GM21786 (cell line): ENCODE results near the gene SHISA8.

Experiments
- ATAC-seq: cut with Tn5 transposase; IDR thresholded peaks from one replicate; pipeline ENCODE4 v1.9.1; 2021; ENCODE audit not compliant: unreplicated experiment

Gene SHISA8

DNA sequence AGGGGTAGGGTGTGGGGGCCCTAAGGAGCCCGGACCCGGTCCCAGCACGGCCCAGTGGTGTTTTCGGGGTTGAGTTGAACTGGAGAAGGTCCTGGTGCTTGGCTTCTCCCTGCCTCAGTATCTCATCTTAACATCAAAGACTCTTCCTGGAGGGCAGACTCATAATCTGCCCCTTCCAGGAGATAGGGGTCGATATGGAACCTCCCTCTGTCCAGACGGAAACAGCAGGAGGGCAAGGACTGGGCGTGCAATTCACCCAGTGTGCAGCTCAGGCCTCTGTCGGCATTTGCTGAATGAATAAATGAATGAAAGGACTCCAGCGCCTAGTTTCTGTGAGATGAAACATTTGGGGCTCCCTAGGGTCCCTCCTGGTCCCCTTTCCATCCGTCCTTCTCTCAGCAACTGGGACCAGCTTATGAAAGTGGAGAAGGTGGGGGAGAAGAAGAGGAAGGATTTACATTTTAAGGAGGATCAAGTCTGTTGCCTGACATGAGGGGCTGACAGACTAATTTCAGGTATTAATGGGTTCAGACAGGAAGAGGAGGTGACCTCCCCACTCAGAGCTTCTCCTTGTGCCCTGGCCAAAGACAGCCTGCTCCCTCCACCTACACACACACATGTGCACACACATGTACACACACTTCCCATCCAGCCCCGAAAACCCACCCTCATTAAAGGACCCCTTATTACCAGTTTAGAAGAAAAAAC, 1.1 kb upstream of the SHISA8 start:
- ATAC-seq = no peak

DNA sequence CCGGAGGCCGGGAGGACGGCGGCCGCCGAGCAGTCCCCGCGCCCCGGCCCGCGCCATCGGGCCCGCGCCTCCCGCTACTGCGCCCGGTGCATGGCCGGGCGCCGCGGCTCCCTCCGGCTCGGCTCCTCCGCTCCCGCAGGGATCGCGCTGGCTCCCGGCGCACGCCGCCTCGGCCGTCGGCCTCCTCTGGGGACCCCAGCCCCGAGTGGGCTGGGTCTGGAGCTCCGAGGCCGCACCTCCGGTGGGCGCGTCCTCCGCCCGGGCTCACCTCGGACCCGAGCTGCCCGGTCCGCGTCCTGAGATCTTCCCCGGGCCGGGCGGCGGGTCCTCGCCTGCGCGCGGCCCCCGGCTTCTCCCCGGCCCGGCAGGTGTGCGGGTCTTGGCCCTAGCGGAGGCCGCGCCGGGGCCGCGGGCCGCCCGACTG, 251 bp downstream of the SHISA8 start:
- no peak for ATAC-seq

DNA sequence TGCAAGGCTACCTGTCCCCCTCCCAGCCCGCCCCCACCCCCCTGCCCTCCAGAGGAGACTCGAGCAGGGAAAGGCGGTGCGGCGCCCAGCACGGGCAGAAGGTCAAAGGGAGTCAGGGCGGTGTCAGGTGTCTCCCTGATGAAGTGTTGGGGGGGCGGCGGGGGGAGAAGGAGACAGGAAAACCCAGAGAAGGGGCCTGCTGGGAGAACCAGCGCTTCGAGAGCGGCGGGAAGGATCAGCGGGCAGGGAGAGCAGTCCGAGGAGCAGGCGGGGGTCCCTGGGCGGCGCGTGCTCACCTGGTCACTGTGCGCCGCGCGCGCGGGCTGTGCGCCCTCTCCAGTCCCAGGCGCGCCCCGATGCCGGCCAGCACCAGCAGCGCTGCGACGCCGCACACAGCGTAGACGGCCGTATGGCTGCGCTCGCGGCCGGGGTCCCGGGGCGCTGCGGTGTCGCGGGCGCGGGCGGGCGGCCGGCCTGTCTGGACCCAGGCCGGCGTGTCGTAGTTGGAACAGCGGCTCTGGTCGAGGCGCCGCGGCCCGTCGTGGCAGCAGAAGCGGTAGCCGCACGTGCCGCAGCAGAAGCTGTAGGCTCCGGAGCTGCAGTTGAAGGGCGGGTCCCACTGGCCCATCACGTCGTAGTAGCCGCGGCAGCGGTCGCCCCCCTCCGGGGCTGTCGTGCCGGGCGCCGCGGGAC, 886 bp downstream of the SHISA8 start:
- ATAC-seq = no peak

DNA sequence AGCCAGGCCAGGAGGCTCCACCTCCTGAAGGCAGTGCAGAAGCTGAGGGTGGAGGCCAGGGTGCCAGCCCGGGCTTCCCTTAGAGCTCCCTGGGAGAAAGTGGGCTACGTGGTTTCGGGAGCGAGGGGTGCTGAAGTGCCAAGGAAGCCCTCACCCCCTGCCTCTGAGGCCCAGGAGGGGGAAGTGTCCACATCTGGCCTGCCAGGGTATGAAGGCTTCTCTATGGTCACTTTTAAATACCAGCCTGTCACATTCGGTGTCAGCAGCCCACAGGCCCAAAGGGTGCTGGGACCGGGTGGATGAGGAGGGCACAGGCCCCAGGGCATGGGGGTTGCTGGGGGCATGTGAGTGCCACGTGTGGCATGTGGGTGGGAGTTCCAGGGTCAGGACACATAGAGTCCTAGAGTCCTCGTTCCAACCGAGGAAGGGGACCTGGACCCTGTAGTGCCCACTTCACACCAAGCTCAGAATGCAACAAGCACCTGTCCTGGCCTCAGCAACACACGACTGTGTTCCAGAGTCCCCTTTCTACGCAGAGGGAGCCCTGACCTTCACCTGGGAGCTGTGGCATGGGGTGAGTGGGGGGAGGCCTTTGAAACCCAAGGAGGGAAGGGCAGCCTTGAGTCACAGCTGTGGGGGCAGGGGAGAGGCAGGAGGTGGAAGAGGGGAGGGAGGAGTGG, 1.7 kb downstream of the SHISA8 start:
- no peak for ATAC-seq

DNA sequence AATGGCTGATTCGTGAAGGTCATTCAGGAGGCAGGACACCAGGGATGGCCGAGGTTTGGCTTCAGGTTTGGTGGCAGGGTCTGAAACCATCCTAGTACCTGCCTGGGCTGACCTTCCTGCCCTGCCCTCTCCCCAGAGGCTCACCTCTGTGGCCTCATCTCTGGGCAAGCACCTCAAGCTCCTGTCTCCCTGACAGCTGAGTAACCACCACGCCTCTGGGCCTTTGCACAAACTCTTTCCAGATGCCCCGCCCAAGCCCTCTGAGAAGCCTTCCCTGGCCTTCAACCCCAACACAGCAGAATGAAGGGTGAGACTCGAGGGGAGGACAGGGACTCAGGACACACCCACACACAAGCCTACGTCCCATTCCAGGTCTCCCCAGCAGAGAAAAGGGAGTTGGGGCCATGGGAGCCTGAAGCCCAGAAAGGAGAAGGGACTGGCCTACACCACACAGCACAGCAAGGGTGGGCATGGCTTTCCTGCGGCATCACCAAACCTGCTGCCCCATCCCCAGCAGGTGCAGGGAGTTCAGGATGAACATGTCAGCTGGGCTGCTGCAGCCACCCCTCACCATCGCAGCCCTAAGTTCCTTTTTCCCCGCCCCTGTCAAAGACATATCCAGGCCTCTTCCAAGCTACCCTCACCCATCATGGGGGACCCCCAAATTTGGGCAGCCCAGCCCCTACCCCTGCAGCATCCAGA, 2.4 kb downstream of the SHISA8 start:
- no peak for ATAC-seq

DNA sequence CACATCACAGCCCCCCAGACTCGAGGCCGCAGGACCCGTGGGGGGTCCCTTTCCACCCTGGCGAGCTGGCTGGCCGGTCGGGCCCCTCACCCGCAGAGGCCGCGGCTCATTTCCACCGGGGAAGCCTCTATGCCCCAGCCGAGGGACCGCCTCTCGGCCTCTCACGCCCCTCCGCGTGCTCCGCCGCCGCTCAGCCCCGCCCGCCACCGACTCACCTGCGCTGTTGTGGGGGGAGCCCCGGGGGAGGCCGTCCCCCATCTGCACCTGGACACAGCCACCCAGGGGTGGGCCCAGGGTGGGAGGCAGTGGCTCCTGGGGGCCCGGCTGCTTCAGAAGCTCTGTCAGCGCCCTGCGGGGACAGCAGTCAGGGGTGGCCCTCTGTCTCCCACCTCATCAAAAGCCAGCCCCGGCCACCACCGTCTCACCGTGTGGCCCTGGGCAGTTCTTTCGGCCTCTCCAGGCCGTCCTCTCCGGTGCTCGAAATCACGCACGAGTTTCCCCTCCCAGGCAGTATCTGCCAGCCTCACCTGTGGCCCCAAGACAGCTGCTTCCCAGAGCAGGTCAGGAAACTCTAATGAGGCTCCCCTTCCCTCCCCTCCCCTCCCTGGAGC, 3.8 kb downstream of the SHISA8 start:
- ATAC-seq = no peak

DNA sequence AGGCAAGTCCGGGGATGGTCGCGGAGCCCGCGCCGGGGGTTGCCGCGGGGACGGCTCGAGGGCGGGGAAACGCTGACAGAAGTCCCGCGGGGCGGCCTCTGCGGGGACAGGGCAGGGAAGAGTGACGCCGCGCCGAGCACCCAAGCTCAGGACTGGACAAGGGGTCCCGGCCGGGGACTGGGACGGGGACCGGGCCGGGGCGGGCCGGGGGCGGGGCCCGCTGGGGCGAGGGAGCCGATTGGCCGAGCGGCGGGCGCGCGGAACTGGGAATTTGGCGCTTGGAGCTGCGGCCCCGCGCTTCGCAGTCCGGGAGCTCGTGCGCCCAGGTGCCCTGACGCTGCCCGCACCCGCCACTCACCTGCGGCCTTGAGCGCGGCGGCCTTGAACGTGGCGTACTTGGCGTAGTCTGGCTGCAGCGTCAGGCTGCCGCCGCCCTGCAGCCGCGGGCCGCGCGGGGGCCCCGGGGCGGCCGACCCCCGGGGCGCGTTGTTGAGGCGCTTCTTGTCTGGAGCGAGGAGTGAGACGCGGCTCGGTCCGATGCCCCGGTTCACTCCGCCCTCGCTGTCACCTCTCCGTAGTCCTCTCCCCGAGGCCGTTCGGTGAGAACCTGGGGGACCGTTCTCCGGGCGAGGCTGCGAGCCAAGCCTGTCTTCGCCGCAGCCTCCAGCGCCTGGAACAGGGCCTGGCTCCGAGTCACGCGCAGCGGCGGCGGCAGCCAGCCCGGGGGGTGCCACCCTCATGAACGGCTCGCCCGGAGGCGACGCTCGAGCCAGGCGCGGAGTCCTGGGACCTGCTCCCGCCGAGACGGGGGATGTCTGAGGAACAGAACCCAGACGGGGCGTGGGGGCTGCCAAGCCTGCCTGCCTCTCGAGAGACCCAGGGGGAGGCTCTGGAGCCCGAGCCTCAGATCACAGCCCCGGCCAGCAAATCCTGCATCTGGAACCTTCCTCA, 4.5 kb downstream of the SHISA8 start:
- ATAC-seq = no peak

DNA sequence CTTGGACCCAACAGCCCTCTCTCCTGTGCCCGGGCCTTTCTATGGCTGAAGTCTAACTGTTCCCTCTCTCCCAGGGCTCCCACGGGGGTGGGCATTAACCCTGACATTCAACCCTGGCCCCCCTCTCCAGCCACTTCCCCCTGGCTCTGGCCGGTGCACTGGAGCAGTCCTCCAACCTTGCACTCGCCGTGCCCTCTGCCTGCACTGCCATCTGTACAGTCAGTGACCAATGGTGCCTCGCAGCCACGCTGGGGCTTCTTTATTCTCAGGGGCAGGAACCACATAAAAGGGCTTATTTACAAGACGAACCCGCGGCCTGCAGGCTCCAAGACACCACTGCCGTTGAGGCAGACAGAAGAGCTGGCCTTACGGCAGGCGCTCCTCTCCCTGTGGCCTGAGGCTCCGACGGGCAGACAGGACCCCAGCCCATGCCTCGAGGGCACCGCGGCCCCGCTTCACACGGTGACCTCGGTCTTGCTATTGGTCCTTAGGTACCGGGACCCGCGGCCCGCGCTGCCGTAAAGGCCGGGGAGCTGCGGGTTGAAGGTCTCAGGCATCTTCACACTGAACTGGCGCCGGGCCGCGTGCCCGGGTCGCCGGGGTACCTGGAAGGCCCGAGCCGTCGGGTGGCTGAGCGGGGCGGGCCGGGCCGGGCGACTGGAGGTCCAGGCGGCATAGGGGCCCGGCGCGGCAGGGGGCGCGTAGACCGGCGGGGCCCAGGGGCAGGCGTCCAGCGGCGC, 5.4 kb downstream of the SHISA8 start:
- no peak for ATAC-seq

DNA sequence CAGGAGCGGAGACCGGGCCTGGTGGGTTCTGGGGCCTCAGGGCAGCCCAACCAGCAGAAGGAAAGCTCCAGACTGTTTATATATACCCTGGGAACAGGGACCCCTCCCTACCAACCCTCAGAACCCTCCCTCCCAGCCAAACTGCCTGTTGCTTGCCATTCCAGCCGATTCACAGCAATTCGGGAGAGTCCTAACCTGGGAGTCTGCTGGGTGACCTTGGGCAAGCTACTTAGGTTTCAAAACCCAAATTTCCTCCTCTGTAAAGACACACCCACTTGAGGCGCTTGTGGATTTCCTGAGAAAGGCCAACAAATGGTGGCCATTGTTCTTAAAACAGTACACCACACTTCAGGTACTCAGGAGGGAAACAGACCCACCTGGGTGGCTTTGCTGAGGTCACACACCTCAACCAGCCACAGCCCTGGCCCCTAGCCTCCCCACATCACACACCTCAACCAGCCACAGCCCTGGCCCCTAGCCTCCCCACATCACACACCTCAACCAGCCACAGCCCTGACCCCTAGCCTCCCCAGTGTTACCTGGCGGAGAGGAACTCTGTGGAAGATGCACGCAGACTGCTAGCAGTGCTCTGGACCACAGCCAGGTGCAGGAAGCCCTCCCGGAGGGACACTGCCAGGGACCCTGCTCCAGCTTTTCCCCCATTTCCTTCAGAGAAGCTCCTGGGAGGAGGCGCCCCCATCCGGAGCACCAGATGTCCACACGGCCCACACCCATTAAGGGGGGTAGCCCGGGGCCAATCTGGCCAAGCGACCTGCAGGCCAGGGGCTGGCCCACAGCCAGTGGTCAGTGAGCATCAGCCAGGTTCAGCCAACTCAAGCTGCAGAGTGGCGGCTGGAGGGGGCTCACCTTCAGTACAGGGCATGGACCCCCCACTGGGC, 6.2 kb downstream of the SHISA8 start:
- ATAC-seq = no peak

DNA sequence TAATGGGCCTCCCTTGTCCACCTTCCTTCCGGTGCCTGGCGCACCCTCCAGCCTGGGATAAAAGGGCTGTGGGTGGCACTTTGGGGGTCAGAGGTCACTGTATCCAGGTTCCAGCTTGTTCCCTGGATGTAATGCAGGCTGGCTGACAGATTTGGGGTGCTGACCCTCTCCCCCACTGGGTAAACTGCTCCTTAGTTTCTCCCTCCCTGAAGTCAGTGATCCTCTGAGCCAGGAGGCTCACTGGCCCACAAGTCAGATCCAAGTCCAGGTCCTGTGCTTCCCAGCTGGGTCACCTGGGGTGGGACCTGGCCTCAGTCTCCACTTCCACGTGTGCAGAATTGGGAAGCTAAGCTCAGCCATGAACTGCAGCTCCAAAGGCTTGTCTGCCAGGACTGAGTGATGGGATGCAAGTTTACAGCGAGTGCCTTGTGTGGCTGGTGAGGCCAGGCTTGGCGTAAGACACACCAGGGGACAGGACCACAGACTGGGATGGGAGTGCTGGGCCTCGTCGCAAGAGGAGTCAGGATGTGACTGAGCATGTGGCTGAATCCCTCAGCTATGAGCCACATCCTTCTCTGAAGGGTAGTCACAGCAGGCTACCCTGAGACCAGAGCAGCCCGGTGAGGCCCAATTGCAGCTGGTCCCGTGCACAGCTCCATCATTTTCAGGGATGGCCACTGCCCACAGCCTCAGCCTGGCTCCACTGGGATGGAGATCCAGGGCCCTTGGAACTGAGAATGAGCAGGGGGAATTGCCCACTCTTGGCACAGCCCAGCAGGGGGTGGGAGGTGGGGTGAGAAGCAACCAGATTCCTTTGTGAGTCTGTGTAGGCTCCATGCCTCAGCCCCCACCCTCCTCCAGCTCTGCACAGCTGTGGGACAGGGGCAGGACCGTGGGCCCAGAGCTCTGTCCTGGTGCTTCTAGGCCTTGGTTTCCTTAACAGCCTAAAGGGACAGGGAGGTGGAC, 7.2 kb downstream of the SHISA8 start:
- ATAC-seq = no peak

DNA sequence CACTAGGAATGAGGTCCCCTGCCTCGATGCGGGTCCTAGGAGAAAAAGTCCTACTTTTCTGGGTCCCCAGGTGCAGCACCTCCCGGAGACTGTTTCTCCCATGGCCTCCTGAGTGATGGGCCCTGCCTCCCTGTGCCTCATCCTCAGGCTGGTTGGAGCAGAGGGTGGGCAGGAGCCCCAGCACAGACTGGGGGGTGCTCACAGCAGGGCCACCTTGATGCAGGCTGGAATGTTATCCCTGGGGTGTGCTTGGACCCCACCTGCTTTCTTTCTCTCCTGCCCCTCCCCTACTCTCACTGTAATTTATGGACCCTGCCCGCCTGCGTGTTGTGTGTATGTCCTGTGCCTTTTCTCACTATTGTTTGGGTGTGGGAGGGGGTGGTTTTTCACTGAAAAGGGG, 8.1 kb downstream of the SHISA8 start:
- no peak for ATAC-seq

DNA sequence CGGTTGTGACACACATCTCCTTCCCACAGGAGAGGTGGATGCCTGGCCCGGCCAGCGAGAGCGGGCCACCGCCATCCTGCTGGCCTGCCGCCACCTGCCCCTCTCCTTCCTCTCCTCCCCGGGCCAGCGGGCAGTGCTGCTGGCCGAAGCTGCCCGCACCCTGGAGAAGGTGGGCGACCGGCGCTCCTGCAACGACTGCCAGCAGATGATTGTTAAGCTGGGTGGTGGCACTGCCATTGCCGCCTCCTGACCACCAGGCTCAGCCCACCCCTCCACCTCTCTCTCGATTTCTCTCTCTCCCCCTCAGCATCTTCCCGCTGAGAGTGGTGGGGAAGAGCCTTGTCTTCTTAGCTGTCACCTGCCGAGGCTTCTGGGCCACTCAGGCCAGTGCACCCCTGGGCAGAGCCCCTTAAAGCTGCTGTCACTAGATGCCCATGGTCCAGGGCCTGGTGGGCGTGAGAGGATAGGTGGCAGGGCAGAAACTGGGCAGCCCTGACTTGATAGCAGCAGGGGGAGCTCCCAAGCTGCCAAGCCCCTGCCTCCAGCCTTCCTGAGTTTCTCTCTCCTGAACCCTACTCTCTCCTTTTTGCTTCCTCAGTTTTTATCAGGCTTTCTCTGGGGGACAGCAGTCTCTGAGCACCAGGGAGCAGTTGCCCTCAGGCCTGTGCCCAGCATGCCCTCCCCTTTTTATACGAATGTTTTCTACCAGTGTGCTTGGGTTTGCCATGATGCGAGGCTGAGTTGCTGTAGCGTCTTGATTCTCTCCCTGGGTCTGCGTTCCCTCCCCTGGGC, 9.3 kb downstream of the SHISA8 start:
- ATAC-seq = no peak

DNA sequence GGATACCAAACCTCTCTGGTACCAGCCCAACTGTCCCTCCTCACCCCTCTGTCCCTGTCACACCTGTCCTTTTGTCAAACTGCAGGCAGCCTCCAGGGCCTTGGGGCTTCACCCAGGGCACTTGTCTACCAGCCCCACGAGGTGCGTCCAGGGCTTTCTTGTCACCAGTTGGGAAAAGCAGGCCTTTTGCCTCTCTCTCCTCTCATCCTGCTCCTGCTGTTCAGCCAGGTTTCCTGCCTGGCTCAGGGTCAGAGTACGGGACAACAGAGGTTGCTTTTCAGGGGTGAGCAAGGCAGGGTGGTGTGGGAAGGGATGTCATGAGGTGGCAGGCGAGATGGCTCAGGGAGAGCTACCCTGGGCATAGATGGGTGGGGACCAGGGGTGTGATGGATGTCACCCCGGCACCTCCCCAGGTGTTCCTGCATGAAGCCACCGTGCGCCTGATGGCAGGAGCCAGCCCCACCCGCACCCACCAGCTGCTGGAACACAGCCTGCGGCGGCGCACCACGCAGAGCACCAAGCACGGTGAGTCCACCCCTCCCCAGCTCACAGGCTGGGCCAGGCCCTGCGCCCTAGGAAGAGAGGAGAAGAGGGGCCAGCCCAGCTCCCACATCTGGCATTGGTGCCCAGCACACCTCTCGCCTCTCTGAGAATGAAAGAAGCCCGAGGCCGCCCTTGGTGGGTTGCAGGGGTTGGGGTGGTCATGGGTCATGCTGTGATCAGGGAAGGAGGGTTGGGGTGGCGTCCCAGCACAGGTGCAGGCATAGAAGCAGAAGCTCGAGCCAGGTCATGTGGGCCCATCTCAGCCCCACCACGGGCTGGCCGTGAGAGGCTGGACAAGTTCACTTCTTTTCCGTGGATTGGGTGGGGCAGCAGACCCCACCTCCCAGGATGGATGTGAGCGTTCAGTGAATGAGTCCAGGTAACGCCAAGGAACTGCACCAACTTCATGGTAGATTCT, 10.1 kb downstream of the SHISA8 start:
- no peak for ATAC-seq

DNA sequence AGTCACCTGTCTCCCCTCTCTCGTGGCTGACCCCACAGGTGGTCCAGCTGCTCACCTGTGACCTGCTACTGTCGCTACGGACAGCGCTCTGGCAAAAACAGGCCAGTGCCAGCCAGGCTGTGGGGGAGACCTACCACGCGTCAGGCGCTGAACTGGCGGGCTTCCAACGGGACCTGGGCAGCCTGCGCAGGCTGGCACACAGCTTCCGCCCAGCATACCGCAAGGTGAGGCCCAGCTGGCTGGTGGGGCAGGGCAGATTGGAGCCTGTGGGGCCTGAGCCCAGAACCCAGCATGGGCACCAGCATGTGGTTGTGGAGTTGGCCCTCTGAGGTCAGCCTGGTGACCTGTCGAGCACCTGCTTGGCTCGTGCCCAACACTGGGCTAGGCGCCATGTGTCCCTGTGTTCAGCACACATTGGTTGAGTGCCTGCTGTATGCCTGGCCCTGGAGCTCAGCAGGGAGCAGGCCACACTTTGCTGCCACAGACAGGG, 11.9 kb downstream of the SHISA8 start:
- no peak for ATAC-seq

DNA sequence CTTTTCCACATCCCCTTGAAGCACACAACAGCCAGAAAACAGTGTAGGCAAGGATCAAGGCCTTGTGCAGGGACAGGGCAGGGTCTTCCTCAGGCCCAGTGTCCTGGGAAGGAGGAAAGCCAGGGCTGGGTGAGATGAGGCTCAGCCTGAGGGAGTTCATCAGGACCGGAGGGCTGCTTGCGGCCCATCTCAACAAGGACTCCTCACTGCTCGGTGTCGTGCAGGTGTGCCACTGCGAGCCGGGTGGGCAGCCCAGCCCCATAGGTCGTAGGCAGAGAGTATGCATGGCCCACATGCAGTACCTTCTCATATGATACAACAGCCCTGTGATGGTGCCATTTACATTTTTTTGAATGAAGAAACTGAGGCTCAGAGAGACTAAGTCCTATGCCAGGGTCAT, 12.9 kb downstream of the SHISA8 start:
- no peak for ATAC-seq
